GM23338 (cell line): Measurements from ENCODE around the gene PPP1R3G. TPM values are rescaled to one million over a fixed set of nuclear protein-coding genes. Genes with fewer than 3 reads are reported as not detected.

Experiments used
- ATAC-seq: fragments of 200-7000 bp; cut with Tn5 transposase; 3 replicates; pipeline ENCODE4 v1.9.1; 2020
- DNase-seq: peaks from one replicate; pipeline ENCODE4 v3.0.0-alpha.2; 2015; ENCODE audit warnings: low spot score
- H2AFZ ChIP-seq: fragments of 200-600 bp; sonication (generic); 2 replicates; pipeline ENCODE4 v1.8.0; 2016; ENCODE audit warnings: antibody characterized with exemption, mild to moderate bottlenecking, moderate library complexity
- H3F3A ChIP-seq: fragments of 200-600 bp; sonication (generic); replicated peaks from 2 replicates; pipeline ENCODE4 v1.8.0; 2017; ENCODE audit warnings: antibody characterized with exemption, mixed run types, low read depth
- H3K27ac ChIP-seq: fragments of 200-600 bp; sonication (generic); 2 replicates; pipeline ENCODE4 v1.6.1; 2016; ENCODE audit warnings: low read depth
- H3K27me3 ChIP-seq: fragments of 200-600 bp; sonication (generic); 2 replicates; pipeline ENCODE4 v1.8.0; 2016; ENCODE audit warnings: mild to moderate bottlenecking, mixed run types, moderate library complexity; ENCODE audit not compliant: insufficient read depth
- H3K36me3 ChIP-seq: fragments of 200-600 bp; sonication (generic); 2 replicates; pipeline ENCODE4 v1.8.0; 2016; ENCODE audit warnings: mild to moderate bottlenecking; ENCODE audit not compliant: insufficient read depth
- H3K4me1 ChIP-seq: fragments of 200-600 bp; sonication (generic); 2 replicates; pipeline ENCODE4 v1.8.0; 2016; ENCODE audit warnings: mild to moderate bottlenecking, moderate library complexity; ENCODE audit not compliant: insufficient read depth
- H3K4me2 ChIP-seq: fragments of 200-600 bp; sonication (generic); 2 replicates; pipeline ENCODE4 v1.7.1; 2017; ENCODE audit warnings: mixed run types
- H3K4me3 ChIP-seq: fragments of 200-600 bp; sonication (generic); 2 replicates; pipeline ENCODE4 v1.6.1; 2016; ENCODE audit warnings: mixed run types
- H3K79me2 ChIP-seq: fragments of 200-600 bp; sonication (generic); replicated peaks from 2 replicates; pipeline ENCODE4 v1.8.0; 2017; ENCODE audit warnings: mild to moderate bottlenecking; ENCODE audit not compliant: insufficient read depth
- H3K9me2 ChIP-seq: fragments of 200-600 bp; sonication (generic); 2 replicates; pipeline ENCODE4 v1.8.0; 2017; ENCODE audit not compliant: insufficient read depth
- H4K20me1 ChIP-seq: fragments of 200-600 bp; sonication (generic); replicated peaks from 2 replicates; pipeline ENCODE4 v1.8.0; 2017; ENCODE audit warnings: mild to moderate bottlenecking; ENCODE audit not compliant: insufficient read depth
- H3K27ac Mint-ChIP-seq: 2 replicates; pipeline ENCODE4 v1.8.0; 2020; ENCODE audit warnings: inconsistent platforms, mild to moderate bottlenecking, moderate library complexity, mixed read lengths
- H3K27me3 Mint-ChIP-seq: 3 replicates; pipeline ENCODE4 v1.8.0; 2022; ENCODE audit warnings: low read depth, mild to moderate bottlenecking, moderate library complexity, mixed read lengths, inconsistent platforms; ENCODE audit not compliant: insufficient read depth, poor library complexity
- H3K36me3 Mint-ChIP-seq: 3 replicates; pipeline ENCODE4 v1.8.0; 2021; ENCODE audit warnings: low read depth, mild to moderate bottlenecking, inconsistent platforms, moderate library complexity, mixed read lengths
- H3K4me1 Mint-ChIP-seq: 3 replicates; pipeline ENCODE4 v1.8.0; 2020; ENCODE audit warnings: mild to moderate bottlenecking, inconsistent platforms, mixed read lengths
- H3K4me3 Mint-ChIP-seq: 3 replicates; pipeline ENCODE4 v1.8.0; 2021; ENCODE audit warnings: moderate library complexity, mild to moderate bottlenecking, inconsistent platforms, mixed read lengths
- H3K9me3 Mint-ChIP-seq: 3 replicates; pipeline ENCODE4 v1.8.0; 2020; ENCODE audit warnings: moderate library complexity, mild to moderate bottlenecking, inconsistent platforms, mixed read lengths
- CREB1 ChIP-seq: fragments of 250-450 bp; sonication (Bioruptor Pico); IDR thresholded peaks from 2 replicates; pipeline ENCODE4 v1.5.0; 2020; ENCODE audit warnings: low read depth, mild to moderate bottlenecking, moderate library complexity
- CTCF ChIP-seq, 2 experiments: fragments of 200-600 bp in 1 of 2; sonication (generic) in 1 of 2; conservative IDR thresholded peaks; 2 replicates each; pipeline versions ENCODE4 v1.5.1 to v1.6.1; 2016 to 2017; ENCODE audit warnings: antibody characterized with exemption in 2 of 2, low read depth in 2 of 2, mild to moderate bottlenecking in 2 of 2, moderate library complexity in 1 of 2
- ETS1 ChIP-seq: IDR thresholded peaks from 2 replicates; pipeline ENCODE4 v1.6.1; 2016; ENCODE audit warnings: antibody characterized with exemption
- EZH2 ChIP-seq: fragments of 200-600 bp; sonication (generic); IDR thresholded peaks from one replicate; pipeline ENCODE4 v1.8.0; 2017; ENCODE audit warnings: antibody characterized with exemption, mild to moderate bottlenecking, low read depth; ENCODE audit not compliant: unreplicated experiment
- EZH2phosphoT487 ChIP-seq: fragments of 200-600 bp; sonication (generic); IDR thresholded peaks from one replicate; pipeline ENCODE4 v1.8.1; 2018; ENCODE audit warnings: antibody characterized with exemption; ENCODE audit not compliant: unreplicated experiment
- JUNB ChIP-seq: IDR thresholded peaks from one replicate; pipeline ENCODE4 v1.6.1; 2016; ENCODE audit warnings: antibody characterized with exemption; ENCODE audit not compliant: unreplicated experiment
- NANOG ChIP-seq: IDR thresholded peaks from 2 replicates; pipeline ENCODE4 v1.6.1; 2016; ENCODE audit warnings: antibody characterized with exemption, borderline replicate concordance
- POLR2AphosphoS5 ChIP-seq: IDR thresholded peaks from 2 replicates; pipeline ENCODE4 v1.6.1; 2016; ENCODE audit warnings: antibody characterized with exemption, low read depth
- REST ChIP-seq: IDR thresholded peaks from one replicate; pipeline ENCODE4 v1.6.1; 2018; ENCODE audit warnings: antibody characterized with exemption; ENCODE audit not compliant: unreplicated experiment
- STAT1 ChIP-seq: IDR thresholded peaks from one replicate; pipeline ENCODE4 v1.6.1; 2016; ENCODE audit warnings: antibody characterized with exemption; ENCODE audit not compliant: unreplicated experiment
- ZNF114 ChIP-seq: fragments of 250-450 bp; sonication (Bioruptor Pico); IDR thresholded peaks from 2 replicates; pipeline ENCODE4 v1.5.0; 2020; ENCODE audit warnings: mild to moderate bottlenecking, moderate library complexity
- ZNF331 ChIP-seq: fragments of 250-450 bp; sonication (Bioruptor Pico); IDR thresholded peaks from 2 replicates; pipeline ENCODE4 v1.5.0; 2020; ENCODE audit warnings: low read depth, mild to moderate bottlenecking, moderate library complexity
- ZNF462 ChIP-seq: fragments of 250-450 bp; sonication (Bioruptor Pico); IDR thresholded peaks from 2 replicates; pipeline ENCODE4 v1.5.0; 2020; ENCODE audit warnings: mild to moderate bottlenecking, moderate library complexity
- polyA plus RNA-seq: library from polyadenylated mRNA; unstranded; fragments of >200 nt; fragmentation: Nextera tagmentation; extraction: Ambion mirVana; gene quantifications from 2 replicates; pipeline ENCODE4 v1.2.1, GENCODE V29; 2016
- total RNA-seq: library from RNA; depleted of rRNA; stranded (reverse); fragments of >200 nt; shearing (Covaris generic); gene quantifications from 2 replicates; pipeline ENCODE4 v1.2.3, GENCODE V29; 2014

The PPP1R3G gene
- total and polyA plus RNA-seq, 2 experiments from 2014 or later: 0.13 to 0.24 TPM

DNA sequence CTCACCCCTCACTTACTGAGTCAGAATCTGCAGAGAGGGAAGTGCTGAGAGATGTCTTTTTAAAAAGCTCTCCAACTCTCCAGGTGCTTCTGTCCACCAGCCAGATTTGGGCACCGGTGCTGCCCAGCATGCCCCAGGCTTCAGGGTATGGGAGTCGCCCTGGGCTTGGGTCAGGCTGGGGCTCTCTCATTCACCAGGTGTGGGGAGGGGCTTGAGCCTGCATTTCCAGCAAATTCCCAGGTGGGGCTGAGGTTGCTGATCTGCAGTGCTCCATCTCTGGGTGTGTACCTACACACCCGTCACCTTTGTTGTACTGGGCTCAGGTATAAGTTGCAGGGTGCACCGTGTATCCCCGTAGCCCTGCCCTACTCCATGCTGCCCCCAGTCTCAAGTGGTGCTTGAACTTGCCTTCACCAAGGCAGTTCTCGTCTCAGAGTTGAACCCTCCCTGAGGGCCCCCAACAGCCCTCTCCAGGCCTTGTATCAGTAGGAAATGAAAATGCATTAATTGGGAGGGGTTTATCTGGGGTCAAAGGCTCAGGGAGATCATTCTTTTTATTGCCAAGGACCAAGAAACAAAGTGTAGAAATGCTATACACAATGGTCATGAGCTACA, 23.5 kb downstream of the PPP1R3G start:
- DNase-seq (no peak), ATAC-seq (peak; percentile 37)
- no peak overlapping the region for H3K27ac Mint-ChIP-seq
- H3K27ac ChIP-seq: no peak overlapping the region
- H3K4me2 ChIP-seq: no peak overlapping the region
- H3K27me3 ChIP-seq: no peaks in the 10 kb centered on the region
- no peaks in the 10 kb centered on the region for H3K36me3 ChIP-seq
- H3K79me2 ChIP-seq: no peaks in the 10 kb centered on the region
- TF ChIP-seq NANOG (no peak), POLR2AphosphoS5 (no peak), EZH2phosphoT487 (no peak), CREB1 (no peak), ETS1 (no peak), STAT1 (no peak), JUNB (no peak), CTCF (conservative IDR thresholded peaks at IDR 0.05; ENCODE audit: low read depth in 2 of 2) (no peak), ZNF462 (CRISPR knock-in tag) (no peak), ZNF331 (no peak), REST (no peak), EZH2 (no peak), ZNF114 (CRISPR knock-in tag) (no peak)
- H3K4me3 Mint-ChIP-seq: no peak overlapping the region
- H3K27me3 Mint-ChIP-seq: peaks cover 13% of the 10 kb centered on the region
- peaks cover 16% of the 10 kb centered on the region for H3K4me1 Mint-ChIP-seq
- no peak overlapping the region for H2AFZ ChIP-seq
- H3K9me2 ChIP-seq: no peaks in the 10 kb centered on the region
- no peaks in the 10 kb centered on the region for H4K20me1 ChIP-seq
- H3F3A ChIP-seq: no peaks in the 10 kb centered on the region
- H3K4me1 ChIP-seq: peaks cover 6% of the 10 kb centered on the region; the same call in 1 of the 2 replicates
- no peaks in the 10 kb centered on the region; the same call in 1 of the 3 replicates for H3K9me3 Mint-ChIP-seq
- peaks cover 9% of the 10 kb centered on the region for H3K36me3 Mint-ChIP-seq
- no peak overlapping the region for H3K4me3 ChIP-seq
